Gastrocnemius medialis (tissue), 4 donors: ENCODE data around the gene ATP10B. TPM values are rescaled to one million over a fixed set of nuclear protein-coding genes. Genes with fewer than 3 reads are reported as not detected.

ENCODE experiments used
- ATAC-seq, 2 donors: fragments of 150-250 bp; one replicate each; pipeline ENCODE4 v1.9.1; 2016
- DNase-seq, 2 donors: peaks; one replicate each; pipeline ENCODE4 v3.0.0-alpha.2; 2019
- H3K27ac ChIP-seq, 4 donors: fragments of 200-600 bp; sonication (generic); 1 replicate in 1 of 4; 2 replicates in 3 of 4; pipeline ENCODE4 v1.5.1; 2016 to 2018; ENCODE audit warnings: mild to moderate bottlenecking in 2 of 4, moderate library complexity in 1 of 4
- H3K27me3 ChIP-seq, 3 donors: fragments of 200-600 bp; sonication (generic) in 2 of 3; 1 replicate in 1 of 3; 2 replicates in 2 of 3; pipeline versions ENCODE4 v1.5.1 to v1.6.0; 2016 to 2019; ENCODE audit warnings: mild to moderate bottlenecking in 1 of 3, moderate library complexity in 1 of 3
- H3K36me3 ChIP-seq, 2 donors: fragments of 200-600 bp; sonication (generic) in 1 of 2; one replicate each; pipeline ENCODE4 v1.5.1; 2017 to 2018
- H3K4me1 ChIP-seq, 2 donors: fragments of 200-600 bp; sonication (generic) in 1 of 2; one replicate each; pipeline ENCODE4 v1.5.1; 2016 to 2017; ENCODE audit warnings: mild to moderate bottlenecking in 2 of 2
- H3K4me3 ChIP-seq, 4 donors: fragments of 200-600 bp; sonication (generic) in 3 of 4; 1 replicate in 1 of 4; 2 replicates in 3 of 4; pipeline ENCODE4 v1.5.1; 2016 to 2019; ENCODE audit warnings: mild to moderate bottlenecking in 2 of 4
- H3K9me3 ChIP-seq, 3 donors: fragments of 200-600 bp; sonication (generic) in 2 of 3; 1 replicate in 1 of 3; 2 replicates in 2 of 3; pipeline ENCODE4 v1.5.1; 2016 to 2019
- POLR2A ChIP-seq, 2 donors: fragments of 450-650 bp; IDR thresholded peaks; one replicate each; pipeline ENCODE4 v1.6.1; 2017; ENCODE audit warnings: antibody characterized with exemption in 2 of 2, mild to moderate bottlenecking in 2 of 2, moderate library complexity in 2 of 2
- in situ Hi-C, 4 donors: fragments of 200-750 bp; cut with MboI; loops; one replicate each; pipeline versions ENCODE4 v1.15.0 to v1.8.0; 2017; ENCODE audit warnings: low sequenced_read_pairs in 4 of 4
- intact Hi-C: fragments of 100-400 bp; cut with DNase I; formaldehyde crosslinking; loops from one replicate; pipeline ENCODE4 v1.15.1; 2023; ENCODE audit warnings: low total_unique reads
- total RNA-seq, 4 donors: library from RNA; depleted of rRNA; stranded (reverse); fragments of >200 nt; gene quantifications; one replicate each; pipeline versions ENCODE4 v1.1.0 to v1.2.3, GENCODE V29; 2016
- TF ChIP-seq, protein P1 (sequence below), 5 experiments: fragments of 450-650 bp in 3 of 5; fragments of 200-600 bp in 2 of 5; sonication (generic) in 2 of 5; IDR thresholded peaks in 4 of 5; conservative IDR thresholded peaks in 1 of 5; 1 replicate in 4 of 5; 2 replicates in 1 of 5; pipeline ENCODE4 v1.5.1; 2016 to 2019; ENCODE audit warnings: antibody characterized with exemption in 5 of 5, mild to moderate bottlenecking in 3 of 5, moderate library complexity in 3 of 5

ATP10B gene
- total RNA-seq, 4 donors from 2014 or later = 0.63 TPM; not detected in 3

GRCh38 chr5:160837211-160837610 lies 14.8 kb downstream of the ATP10B start:
- no peak overlapping the region for H3K27ac ChIP-seq
- no peaks in the 10 kb centered on the region for H3K36me3 ChIP-seq
- intact Hi-C loops = no loop called here
- H3K9me3 ChIP-seq = no peaks in the 10 kb centered on the region
- H3K4me1 ChIP-seq = no peaks in the 10 kb centered on the region
- DNase-seq (no peak), ATAC-seq (no peak)
- H3K4me3 ChIP-seq = no peak overlapping the region
- in situ Hi-C loops = no loop called here
- TF ChIP-seq POLR2A (IDR thresholded peaks at IDR 0.05) = no peak
- TF ChIP-seq, protein P1, sequence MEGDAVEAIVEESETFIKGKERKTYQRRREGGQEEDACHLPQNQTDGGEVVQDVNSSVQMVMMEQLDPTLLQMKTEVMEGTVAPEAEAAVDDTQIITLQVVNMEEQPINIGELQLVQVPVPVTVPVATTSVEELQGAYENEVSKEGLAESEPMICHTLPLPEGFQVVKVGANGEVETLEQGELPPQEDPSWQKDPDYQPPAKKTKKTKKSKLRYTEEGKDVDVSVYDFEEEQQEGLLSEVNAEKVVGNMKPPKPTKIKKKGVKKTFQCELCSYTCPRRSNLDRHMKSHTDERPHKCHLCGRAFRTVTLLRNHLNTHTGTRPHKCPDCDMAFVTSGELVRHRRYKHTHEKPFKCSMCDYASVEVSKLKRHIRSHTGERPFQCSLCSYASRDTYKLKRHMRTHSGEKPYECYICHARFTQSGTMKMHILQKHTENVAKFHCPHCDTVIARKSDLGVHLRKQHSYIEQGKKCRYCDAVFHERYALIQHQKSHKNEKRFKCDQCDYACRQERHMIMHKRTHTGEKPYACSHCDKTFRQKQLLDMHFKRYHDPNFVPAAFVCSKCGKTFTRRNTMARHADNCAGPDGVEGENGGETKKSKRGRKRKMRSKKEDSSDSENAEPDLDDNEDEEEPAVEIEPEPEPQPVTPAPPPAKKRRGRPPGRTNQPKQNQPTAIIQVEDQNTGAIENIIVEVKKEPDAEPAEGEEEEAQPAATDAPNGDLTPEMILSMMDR (IDR thresholded peaks at IDR 0.05 in 4 of 5, conservative IDR thresholded peaks at IDR 0.05 in 1 of 5) = no peak
- H3K27me3 ChIP-seq = no peaks in the 10 kb centered on the region

DNA sequence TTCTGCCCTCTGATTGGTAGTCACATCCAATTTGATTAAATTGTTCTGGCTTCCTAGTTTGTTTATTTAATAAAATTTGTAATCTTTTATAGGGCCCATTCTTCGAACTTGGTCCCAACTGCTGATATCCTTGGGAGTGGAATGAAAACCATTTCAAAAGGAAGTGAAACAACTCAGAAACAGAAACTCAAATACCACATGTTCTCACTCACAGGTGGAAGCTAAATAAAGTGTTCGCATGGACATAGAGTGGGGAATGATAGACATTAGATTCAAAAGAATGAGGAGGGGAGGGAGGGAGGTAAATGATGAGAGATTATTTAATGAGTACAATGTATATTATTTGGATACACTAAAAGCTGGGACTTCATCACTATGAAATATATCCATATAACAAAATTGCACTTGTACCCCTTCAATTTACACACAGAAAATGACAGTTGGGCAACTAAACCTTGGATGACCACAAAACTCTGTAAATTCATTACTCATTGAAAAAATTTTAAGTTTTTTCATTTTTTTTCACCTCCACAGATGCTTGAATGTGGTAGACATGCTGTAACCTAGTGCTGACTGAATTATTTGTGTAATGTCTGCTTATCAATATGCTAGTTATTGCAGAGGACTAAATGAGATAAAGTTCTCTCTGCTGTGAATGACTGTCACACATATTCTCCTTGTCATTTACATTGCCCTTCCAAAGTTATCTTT lies 16.0 kb downstream of the ATP10B start:
- in situ Hi-C loops = no loop called here
- ATAC-seq (no peak), DNase-seq (no peak)

GRCh38 chr5:160835376-160835775 lies 16.6 kb downstream of the ATP10B start:
- TF ChIP-seq, protein P1 (IDR thresholded peaks at IDR 0.05 in 4 of 5, conservative IDR thresholded peaks at IDR 0.05 in 1 of 5) = no peak
- TF ChIP-seq POLR2A (IDR thresholded peaks at IDR 0.05) = no peak

More for the DNA sequence above, 16.0 kb downstream of the ATP10B start:
- Histone ChIP-seq H3K9me3 (no peaks in the 10 kb centered on the region), H3K4me3 (no peak overlapping the region), H3K4me1 (no peaks in the 10 kb centered on the region), H3K27me3 (no peaks in the 10 kb centered on the region), H3K36me3 (no peaks in the 10 kb centered on the region), H3K27ac (no peak overlapping the region)
- intact Hi-C loops = no loop called here
- TF ChIP-seq, protein P1 (IDR thresholded peaks at IDR 0.05 in 4 of 5, conservative IDR thresholded peaks at IDR 0.05 in 1 of 5) = no peak
- TF ChIP-seq POLR2A (IDR thresholded peaks at IDR 0.05) = no peak

GRCh38 chr5:160833806-160834205 lies 18.2 kb downstream of the ATP10B start:
- TF ChIP-seq, protein P1 (IDR thresholded peaks at IDR 0.05 in 4 of 5, conservative IDR thresholded peaks at IDR 0.05 in 1 of 5) = no peak
- no peak for TF ChIP-seq POLR2A (IDR thresholded peaks at IDR 0.05)
- DNase-seq = no peak
- no peak overlapping the region for H3K27ac ChIP-seq
- no peaks in the 10 kb centered on the region for H3K4me1 ChIP-seq
- H3K4me3 ChIP-seq = no peak overlapping the region
- intact Hi-C loops (no loop called here), in situ Hi-C loops (no loop called here)
- no peaks in the 10 kb centered on the region for H3K9me3 ChIP-seq
- no peak for ATAC-seq
- no peaks in the 10 kb centered on the region for H3K27me3 ChIP-seq
- H3K36me3 ChIP-seq = no peaks in the 10 kb centered on the region

More at GRCh38 chr5:160835376-160835775, 16.6 kb downstream of the ATP10B start:
- DNase-seq (no peak), ATAC-seq (no peak)
- Histone ChIP-seq H3K27ac (no peak overlapping the region), H3K27me3 (no peaks in the 10 kb centered on the region), H3K4me3 (no peak overlapping the region), H3K4me1 (no peaks in the 10 kb centered on the region), H3K36me3 (no peaks in the 10 kb centered on the region), H3K9me3 (no peaks in the 10 kb centered on the region)
- in situ Hi-C loops = no loop called here
- intact Hi-C loops = no loop called here
